Transverse colon (tissue), 4 donors: Measurements from ENCODE around the gene GLE1. TPM values are rescaled to one million over a fixed set of nuclear protein-coding genes. Genes with fewer than 3 reads are reported as not detected.

Experiments
- DNase-seq: peaks from one replicate; pipeline ENCODE4 v3.0.0-alpha.2; 2019
- H3K27ac ChIP-seq, 4 donors: fragments of 200-600 bp; sonication (generic); 2 replicates each; pipeline ENCODE4 v1.5.1; 2016 to 2018; ENCODE audit warnings: inconsistent platforms in 4 of 4
- H3K27me3 ChIP-seq: fragments of 200-600 bp; sonication (generic); 2 replicates; pipeline ENCODE4 v1.5.1; 2017; ENCODE audit warnings: inconsistent platforms
- H3K36me3 ChIP-seq, 4 donors: fragments of 200-600 bp; sonication (generic); 2 replicates each; pipeline ENCODE4 v1.5.1; 2017 to 2019; ENCODE audit warnings: inconsistent platforms in 4 of 4
- H3K4me1 ChIP-seq, 4 donors: fragments of 200-600 bp; sonication (generic); 2 replicates each; pipeline ENCODE4 v1.5.1; 2017 to 2020; ENCODE audit warnings: inconsistent platforms in 4 of 4
- H3K4me3 ChIP-seq, 4 donors: fragments of 200-600 bp; sonication (generic); 1 replicate in 1 of 4; 2 replicates in 3 of 4; pipeline versions ENCODE4 v1.5.1 to v1.6.1; 2017 to 2019; ENCODE audit warnings: inconsistent platforms in 4 of 4
- H3K9me3 ChIP-seq, 2 donors: fragments of 200-600 bp; sonication (generic); 2 replicates each; pipeline ENCODE4 v1.5.1; 2017 to 2019; ENCODE audit warnings: inconsistent platforms in 2 of 2
- CTCF ChIP-seq, 5 experiments: fragments of 200-600 bp in 3 of 5; fragments of 450-650 bp in 2 of 5; sonication (generic) in 3 of 5; IDR thresholded peaks; 1 replicate in 2 of 5; 2 replicates in 3 of 5; pipeline ENCODE4 v1.5.1; 2016 to 2017; ENCODE audit warnings: antibody characterized with exemption in 5 of 5, inconsistent platforms in 3 of 5, mild to moderate bottlenecking in 2 of 5, moderate library complexity in 1 of 5
- EP300 ChIP-seq: sonication (generic); formaldehyde crosslinking; IDR thresholded peaks from one replicate; pipeline ENCODE4 v1.6.1; 2017; ENCODE audit warnings: antibody characterized with exemption, low read depth
- POLR2A ChIP-seq: fragments of 450-650 bp; IDR thresholded peaks from one replicate; pipeline ENCODE4 v1.6.1; 2016; ENCODE audit warnings: antibody characterized with exemption, mild to moderate bottlenecking, moderate library complexity
- POLR2AphosphoS5 ChIP-seq, 3 donors: sonication (generic); formaldehyde crosslinking; IDR thresholded peaks; one replicate each; pipeline ENCODE4 v1.6.1; 2016; ENCODE audit warnings: antibody characterized with exemption in 3 of 3
- WGBS, 2 donors: methylation state at CpG; one replicate each; pipeline ENCODE4 v1.1.5; 2018; ENCODE audit warnings: low coverage in 1 of 2; 5-methylcytosine and 5-hydroxymethylcytosine counted together
- in situ Hi-C, 4 donors: fragments of 200-750 bp; cut with MboI; loops; one replicate each; pipeline versions ENCODE4 v1.15.0 to v1.15.1; 2017; ENCODE audit warnings: low sequenced_read_pairs in 3 of 4, low pct_ligation_motif_present in 1 of 4, low pct_unique_long_range_greater_than_20kb in 1 of 4
- intact Hi-C: fragments of 100-400 bp; cut with DNase I; formaldehyde crosslinking; loops from one replicate; pipeline ENCODE4 v1.15.1; 2023; ENCODE audit warnings: low total_unique reads
- total RNA-seq, 4 donors: library from RNA; depleted of rRNA; stranded (reverse); fragments of >200 nt; gene quantifications; one replicate each; pipeline ENCODE4 v1.1.0, GENCODE V29; 2016

GLE1 gene
- total RNA-seq, 4 donors from 2014 or later: 24.3 to 120 (median 58.7) TPM

- Histone ChIP-seq H3K4me1 (peaks cover 43 to 65% (median 61%) of the 10 kb centered on the region in 4 donors), H3K36me3 (no peaks in the 10 kb centered on the region), H3K4me3 (no peak overlapping the region), H3K27ac (peak overlapping the region; percentile 92 to 99 (median 98)), H3K27me3 (no peaks in the 10 kb centered on the region), H3K9me3 (no peaks in the 10 kb centered on the region)
- WGBS, 2 donors: 56 to 62% methylated on average over 5 of the region's 5 CpGs
- in situ Hi-C loops (no loop called here), intact Hi-C loops (no loop called here)
- TF ChIP-seq POLR2A (no peak), POLR2AphosphoS5 (IDR thresholded peaks at IDR 0.05) (no peak), CTCF (IDR thresholded peaks at IDR 0.05) (no peak), EP300 (no peak)
- no peak for DNase-seq
These were observed 52.6 kb downstream of the GLE1 start for GRCh38 chr9:128556926-128557634.

- Histone ChIP-seq H3K27me3 (no peaks in the 10 kb centered on the region), H3K4me1 (peaks cover 43 to 60% (median 57%) of the 10 kb centered on the region in 4 donors), H3K27ac (peak overlapping the region; percentile 70 to 99 (median 94)), H3K4me3 (peak overlapping the region in 1 of 4 donors; percentile 15), H3K36me3 (no peaks in the 10 kb centered on the region), H3K9me3 (no peaks in the 10 kb centered on the region)
- TF ChIP-seq POLR2A (peak; percentile 9), EP300 (no peak), POLR2AphosphoS5 (IDR thresholded peaks at IDR 0.05) (peak in 2 of 3 donors; percentile 43 to 64), CTCF (IDR thresholded peaks at IDR 0.05) (no peak)
- DNase-seq: peak; percentile 85
- 0 to 10% methylated on average over 4 to 12 of the region's 12 CpGs for WGBS, 2 donors
- in situ Hi-C loops: no loop called here
- intact Hi-C loops: no loop called here
These were observed 54.2 kb downstream of the GLE1 start for GRCh38 chr9:128558431-128559310.

- in situ Hi-C loops (no loop called here), intact Hi-C loops (no loop called here)
- Histone ChIP-seq H3K9me3 (no peaks in the 10 kb centered on the region), H3K4me3 (no peak overlapping the region), H3K27me3 (no peaks in the 10 kb centered on the region), H3K36me3 (peaks cover 0 to 35% (median 10%) of the 10 kb centered on the region in 4 donors), H3K27ac (peak overlapping the region; percentile 32 to 55 (median 42)), H3K4me1 (peaks cover 7 to 19% (median 16%) of the 10 kb centered on the region in 4 donors)
- no peak for DNase-seq
- TF ChIP-seq POLR2AphosphoS5 (IDR thresholded peaks at IDR 0.05) (no peak), POLR2A (no peak), CTCF (IDR thresholded peaks at IDR 0.05) (no peak), EP300 (no peak)
- 43 to 54% methylated on average over 4 of the region's 4 CpGs for WGBS, 2 donors
These were observed 61.1 kb downstream of the GLE1 start for GRCh38 chr9:128565578-128565977.

- TF ChIP-seq POLR2A (no peak), CTCF (IDR thresholded peaks at IDR 0.05) (no peak), POLR2AphosphoS5 (IDR thresholded peaks at IDR 0.05) (no peak), EP300 (no peak)
- 69 to 78% methylated on average over 2 to 8 of the region's 8 CpGs for WGBS, 2 donors
- Histone ChIP-seq H3K9me3 (no peaks in the 10 kb centered on the region), H3K4me1 (peaks cover 7 to 19% (median 16%) of the 10 kb centered on the region in 4 donors), H3K27ac (no peak overlapping the region), H3K4me3 (no peak overlapping the region), H3K36me3 (peaks cover 0 to 37% (median 16%) of the 10 kb centered on the region in 4 donors), H3K27me3 (no peaks in the 10 kb centered on the region)
- in situ Hi-C loops (no loop called here), intact Hi-C loops (no loop called here)
- DNase-seq: no peak
These were observed 64.1 kb downstream of the GLE1 start for GRCh38 chr9:128568470-128569078.
